Loucy (cell line): ENCODE data around the gene DVL3.

Experiments used
- EZH2phosphoT487 ChIP-seq: fragments of 200-600 bp; IDR thresholded peaks from 2 replicates; pipeline ENCODE4 v1.6.1; 2018; ENCODE audit warnings: antibody characterized with exemption, mild to moderate bottlenecking, moderate library complexity, borderline replicate concordance
- TF ChIP-seq, protein P1 (sequence below): fragments of 200-600 bp; sonication (generic); conservative IDR thresholded peaks from 2 replicates; pipeline ENCODE4 v1.5.1; 2014; ENCODE audit warnings: mild to moderate bottlenecking, antibody characterized with exemption, low read length

DNA sequence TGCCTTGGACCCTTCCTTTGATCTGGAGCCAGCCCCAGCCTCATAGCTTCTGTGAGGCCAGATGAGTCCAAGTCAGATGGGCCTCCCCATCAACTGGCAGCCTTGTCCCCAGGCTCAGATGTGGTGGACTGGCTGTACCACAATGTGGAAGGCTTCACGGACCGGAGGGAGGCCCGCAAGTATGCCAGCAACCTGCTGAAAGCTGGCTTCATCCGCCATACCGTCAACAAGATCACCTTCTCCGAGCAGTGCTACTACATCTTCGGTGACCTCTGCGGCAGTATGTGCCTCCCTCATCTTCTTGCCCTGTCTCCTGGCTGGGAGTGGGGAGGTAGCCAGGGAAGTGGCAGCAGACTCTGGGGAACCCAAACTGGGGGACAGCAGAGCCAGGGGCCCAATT is 12.6 kb downstream of the DVL3 start:
- TF ChIP-seq, protein P1, sequence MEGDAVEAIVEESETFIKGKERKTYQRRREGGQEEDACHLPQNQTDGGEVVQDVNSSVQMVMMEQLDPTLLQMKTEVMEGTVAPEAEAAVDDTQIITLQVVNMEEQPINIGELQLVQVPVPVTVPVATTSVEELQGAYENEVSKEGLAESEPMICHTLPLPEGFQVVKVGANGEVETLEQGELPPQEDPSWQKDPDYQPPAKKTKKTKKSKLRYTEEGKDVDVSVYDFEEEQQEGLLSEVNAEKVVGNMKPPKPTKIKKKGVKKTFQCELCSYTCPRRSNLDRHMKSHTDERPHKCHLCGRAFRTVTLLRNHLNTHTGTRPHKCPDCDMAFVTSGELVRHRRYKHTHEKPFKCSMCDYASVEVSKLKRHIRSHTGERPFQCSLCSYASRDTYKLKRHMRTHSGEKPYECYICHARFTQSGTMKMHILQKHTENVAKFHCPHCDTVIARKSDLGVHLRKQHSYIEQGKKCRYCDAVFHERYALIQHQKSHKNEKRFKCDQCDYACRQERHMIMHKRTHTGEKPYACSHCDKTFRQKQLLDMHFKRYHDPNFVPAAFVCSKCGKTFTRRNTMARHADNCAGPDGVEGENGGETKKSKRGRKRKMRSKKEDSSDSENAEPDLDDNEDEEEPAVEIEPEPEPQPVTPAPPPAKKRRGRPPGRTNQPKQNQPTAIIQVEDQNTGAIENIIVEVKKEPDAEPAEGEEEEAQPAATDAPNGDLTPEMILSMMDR: no peak
- no peak for TF ChIP-seq EZH2phosphoT487
